GM12878 (cell line): ENCODE data around the gene EHBP1L1.

Source experiments
- E2F8 ChIP-seq: fragments of 450-650 bp; IDR thresholded peaks from 2 replicates; pipeline ENCODE4 v1.6.1; 2018; ENCODE audit warnings: mild to moderate bottlenecking, low read depth, moderate library complexity; ENCODE audit not compliant: partially characterized antibody
- EGR1 ChIP-seq, 2 experiments: IDR thresholded peaks; 1 replicate in 1 of 2; 2 replicates in 1 of 2; pipeline ENCODE4 v1.6.1; 2011 to 2012; ENCODE audit warnings: low read depth in 2 of 2, low read length in 2 of 2, borderline replicate concordance in 1 of 2, mild to moderate bottlenecking in 1 of 2, moderate library complexity in 1 of 2
- MAX ChIP-seq: IDR thresholded peaks from 2 replicates; pipeline ENCODE4 v1.6.1; 2012; ENCODE audit warnings: low read depth, low read length, improper control_type of control experiment
- ZBTB33 ChIP-seq: fragments of 450-650 bp; IDR thresholded peaks from 2 replicates; pipeline ENCODE4 v1.6.1; 2017; ENCODE audit warnings: mild to moderate bottlenecking

GRCh38 chr11:65584106-65584505, 8.3 kb downstream of the EHBP1L1 start:
- TF ChIP-seq MAX (no peak), EGR1 (IDR thresholded peaks at IDR 0.05; ENCODE audit: borderline replicate concordance in 1 of 2, low read depth in 2 of 2, low read length in 2 of 2) (no peak), ZBTB33 (no peak), E2F8 (no peak)
